ENCODE results near the gene TEX261.

The TEX261 gene

GRCh38 chr2:70959271-70959761 lies 35.4 kb downstream of the TEX261 start:
- peaks cover 72% of the 10 kb centered on the region for H3K27me3 Mint-ChIP-seq
- H3K4me3 Mint-ChIP-seq: no peak overlapping the region
- DNase-seq (ENCODE audit: low spot score in 2 of 2) (peak in 1 of 2 donors; percentile 4), ATAC-seq (replicated peaks; ENCODE audit: extremely low read depth, poor library complexity, severe bottlenecking) (no peak)
- H3K9me3 Mint-ChIP-seq: no peaks in the 10 kb centered on the region
- H3K27ac Mint-ChIP-seq (ENCODE audit: low read depth): no peak overlapping the region
- H3K36me3 Mint-ChIP-seq (ENCODE audit: insufficient read depth): no peaks in the 10 kb centered on the region
- H3K4me1 Mint-ChIP-seq: peaks cover 11% of the 10 kb centered on the region

GRCh38 chr2:70958759-70959158 lies 35.9 kb downstream of the TEX261 start:
- Mint-ChIP-seq H3K4me3 (no peak overlapping the region), H3K9me3 (no peaks in the 10 kb centered on the region), H3K27me3 (peaks cover 77% of the 10 kb centered on the region), H3K27ac (ENCODE audit: low read depth) (no peak overlapping the region), H3K36me3 (ENCODE audit: insufficient read depth) (no peaks in the 10 kb centered on the region), H3K4me1 (peaks cover 11% of the 10 kb centered on the region)
- DNase-seq (ENCODE audit: low spot score in 2 of 2) (peak; percentile 8 to 10), ATAC-seq (replicated peaks; ENCODE audit: extremely low read depth, poor library complexity, severe bottlenecking) (no peak)

- no peaks in the 10 kb centered on the region for H3K36me3 Mint-ChIP-seq (ENCODE audit: insufficient read depth)
- no peak overlapping the region for H3K4me3 Mint-ChIP-seq
- no peaks in the 10 kb centered on the region for H3K9me3 Mint-ChIP-seq
- peaks cover 75% of the 10 kb centered on the region for H3K27me3 Mint-ChIP-seq
- peaks cover 11% of the 10 kb centered on the region for H3K4me1 Mint-ChIP-seq
- ATAC-seq (replicated peaks; ENCODE audit: extremely low read depth, poor library complexity, severe bottlenecking): no peak
- no peak for DNase-seq (ENCODE audit: low spot score in 2 of 2)
- H3K27ac Mint-ChIP-seq (ENCODE audit: low read depth): no peak overlapping the region
Measured at GRCh38 chr2:70957798-70958197, 36.9 kb downstream of the TEX261 start.

GRCh38 chr2:70956141-70956540 lies 38.5 kb downstream of the TEX261 start:
- no peaks in the 10 kb centered on the region for H3K36me3 Mint-ChIP-seq (ENCODE audit: insufficient read depth)
- H3K27me3 Mint-ChIP-seq: peaks cover 59% of the 10 kb centered on the region
- ATAC-seq (replicated peaks; ENCODE audit: extremely low read depth, poor library complexity, severe bottlenecking) (no peak), DNase-seq (ENCODE audit: low spot score in 2 of 2) (no peak)
- no peaks in the 10 kb centered on the region for H3K9me3 Mint-ChIP-seq
- H3K4me1 Mint-ChIP-seq: peaks cover 11% of the 10 kb centered on the region
- no peak overlapping the region for H3K27ac Mint-ChIP-seq (ENCODE audit: low read depth)
- no peak overlapping the region for H3K4me3 Mint-ChIP-seq

- no peaks in the 10 kb centered on the region for H3K36me3 Mint-ChIP-seq (ENCODE audit: insufficient read depth)
- H3K27me3 Mint-ChIP-seq: peaks cover 52% of the 10 kb centered on the region
- peaks cover 11% of the 10 kb centered on the region for H3K4me1 Mint-ChIP-seq
- H3K9me3 Mint-ChIP-seq: no peaks in the 10 kb centered on the region
- ATAC-seq (replicated peaks; ENCODE audit: extremely low read depth, poor library complexity, severe bottlenecking) (no peak), DNase-seq (ENCODE audit: low spot score in 2 of 2) (peak in 1 of 2 donors; percentile 6)
- no peak overlapping the region for H3K27ac Mint-ChIP-seq (ENCODE audit: low read depth)
- no peak overlapping the region for H3K4me3 Mint-ChIP-seq
Measured at GRCh38 chr2:70954886-70955285, 39.8 kb downstream of the TEX261 start.

GRCh38 chr2:70949086-70949485 lies 45.6 kb downstream of the TEX261 start:
- DNase-seq (ENCODE audit: low spot score in 2 of 2): no peak
- Mint-ChIP-seq H3K4me3 (no peak overlapping the region), H3K36me3 (ENCODE audit: insufficient read depth) (peaks cover 2% of the 10 kb centered on the region), H3K27ac (ENCODE audit: low read depth) (no peak overlapping the region), H3K9me3 (no peaks in the 10 kb centered on the region), H3K4me1 (peaks cover 15% of the 10 kb centered on the region), H3K27me3 (peaks cover 33% of the 10 kb centered on the region)
- no peak for ATAC-seq (replicated peaks; ENCODE audit: extremely low read depth, poor library complexity, severe bottlenecking)

- Mint-ChIP-seq H3K27ac (ENCODE audit: low read depth) (no peak overlapping the region), H3K36me3 (ENCODE audit: insufficient read depth) (peaks cover 2% of the 10 kb centered on the region)
- peak; percentile 89 for ATAC-seq (replicated peaks; ENCODE audit: extremely low read depth, poor library complexity, severe bottlenecking)
Measured at GRCh38 chr2:70948337-70949003, 46.2 kb downstream of the TEX261 start.

GRCh38 chr2:70947556-70948184 lies 47.0 kb downstream of the TEX261 start:
- Mint-ChIP-seq H3K36me3 (ENCODE audit: insufficient read depth) (peaks cover 2% of the 10 kb centered on the region), H3K4me1 (peaks cover 15% of the 10 kb centered on the region), H3K4me3 (peak overlapping the region; percentile 80), H3K27ac (ENCODE audit: low read depth) (no peak overlapping the region), H3K9me3 (no peaks in the 10 kb centered on the region), H3K27me3 (peaks cover 21% of the 10 kb centered on the region)
- DNase-seq (ENCODE audit: low spot score in 2 of 2): no peak
- no peak for ATAC-seq (replicated peaks; ENCODE audit: extremely low read depth, poor library complexity, severe bottlenecking)

More at GRCh38 chr2:70948337-70949003, 46.2 kb downstream of the TEX261 start:
- H3K9me3 Mint-ChIP-seq: no peaks in the 10 kb centered on the region
- peaks cover 15% of the 10 kb centered on the region for H3K4me1 Mint-ChIP-seq
- DNase-seq (ENCODE audit: low spot score in 2 of 2): peak; percentile 56 to 64
- peaks cover 27% of the 10 kb centered on the region for H3K27me3 Mint-ChIP-seq
- peak overlapping the region; percentile 80 for H3K4me3 Mint-ChIP-seq

- H3K4me1 Mint-ChIP-seq: peaks cover 15% of the 10 kb centered on the region
- peak in 1 of 2 donors; percentile 34 for DNase-seq (ENCODE audit: low spot score in 2 of 2)
- no peak overlapping the region for H3K27ac Mint-ChIP-seq (ENCODE audit: low read depth)
- peaks cover 21% of the 10 kb centered on the region for H3K27me3 Mint-ChIP-seq
- peaks cover 2% of the 10 kb centered on the region for H3K36me3 Mint-ChIP-seq (ENCODE audit: insufficient read depth)
- H3K4me3 Mint-ChIP-seq: peak overlapping the region; percentile 80
- no peaks in the 10 kb centered on the region for H3K9me3 Mint-ChIP-seq
- peak; percentile 40 for ATAC-seq (replicated peaks; ENCODE audit: extremely low read depth, poor library complexity, severe bottlenecking)
Measured at GRCh38 chr2:70946832-70947442, 47.7 kb downstream of the TEX261 start.

- Mint-ChIP-seq H3K27me3 (peaks cover 21% of the 10 kb centered on the region), H3K27ac (ENCODE audit: low read depth) (peak overlapping the region; percentile 11)
- ATAC-seq (replicated peaks; ENCODE audit: extremely low read depth, poor library complexity, severe bottlenecking): no peak
Measured at GRCh38 chr2:70944111-70944690, 50.5 kb downstream of the TEX261 start.

GRCh38 chr2:70943205-70943871 lies 51.3 kb downstream of the TEX261 start:
- H3K27ac Mint-ChIP-seq (ENCODE audit: low read depth): peak overlapping the region; percentile 11
- peaks cover under 1% of the 10 kb centered on the region for H3K36me3 Mint-ChIP-seq (ENCODE audit: insufficient read depth)
- no peaks in the 10 kb centered on the region for H3K9me3 Mint-ChIP-seq
- H3K4me3 Mint-ChIP-seq: no peak overlapping the region
- peaks cover 12% of the 10 kb centered on the region for H3K4me1 Mint-ChIP-seq
- ATAC-seq (replicated peaks; ENCODE audit: extremely low read depth, poor library complexity, severe bottlenecking) (no peak), DNase-seq (ENCODE audit: low spot score in 2 of 2) (no peak)
- H3K27me3 Mint-ChIP-seq: peaks cover 18% of the 10 kb centered on the region

More at GRCh38 chr2:70944111-70944690, 50.5 kb downstream of the TEX261 start:
- Mint-ChIP-seq H3K9me3 (no peaks in the 10 kb centered on the region), H3K4me3 (no peak overlapping the region), H3K36me3 (ENCODE audit: insufficient read depth) (peaks cover 2% of the 10 kb centered on the region), H3K4me1 (peaks cover 15% of the 10 kb centered on the region)
- no peak for DNase-seq (ENCODE audit: low spot score in 2 of 2)

Measured in central memory CD8-positive, alpha-beta T cell (primary cell).